ELR (cell line): ENCODE results near the gene NIT2.
"Not testable (repeated sequence)": the region's sequence is repeated elsewhere in the genome, so short reads cannot be mapped to it uniquely, and the experiment has no call there.

ENCODE experiments used
- DNase-seq: peaks from one replicate; pipeline ENCODE4 v3.0.0-alpha.2; 2015; ENCODE audit warnings: low read depth

NIT2 gene

DNA sequence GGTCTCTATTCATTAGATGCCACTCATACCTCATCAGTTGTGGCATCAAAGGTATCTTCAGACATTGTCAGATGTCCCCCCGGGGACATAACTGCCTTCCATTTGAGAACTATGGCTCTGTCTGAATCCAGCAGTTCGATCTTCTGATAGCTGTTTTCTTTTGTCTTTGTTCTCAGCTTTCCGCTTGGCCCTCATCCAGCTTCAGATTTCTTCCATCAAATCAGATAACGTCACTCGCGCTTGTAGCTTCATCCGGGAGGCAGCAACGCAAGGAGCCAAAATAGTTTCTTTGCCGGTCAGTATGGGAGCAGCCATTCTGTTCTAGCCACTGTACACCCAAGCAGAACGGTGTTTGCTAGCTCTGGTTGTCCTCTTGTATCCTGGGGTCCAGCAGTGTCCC, 4.4 kb downstream of the NIT2 start:
- DNase-seq: no peak

DNA sequence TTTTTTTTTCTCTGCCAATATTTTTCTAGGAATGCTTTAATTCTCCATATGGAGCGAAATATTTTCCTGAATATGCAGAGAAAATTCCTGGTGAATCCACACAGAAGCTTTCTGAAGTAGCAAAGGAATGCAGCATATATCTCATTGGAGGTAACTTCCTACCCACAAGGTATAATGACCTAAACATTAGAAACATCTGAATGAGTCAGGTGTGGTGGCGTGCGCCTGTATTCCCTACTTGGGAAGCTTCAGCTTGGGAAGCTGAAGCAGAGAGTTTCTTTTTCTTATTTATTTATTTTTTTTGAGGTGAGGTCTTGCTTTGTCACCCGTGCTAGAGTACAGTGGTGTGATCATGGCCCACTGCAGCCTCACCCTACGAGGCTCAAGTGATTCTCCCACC, 5.2 kb downstream of the NIT2 start:
- DNase-seq: no peak

DNA sequence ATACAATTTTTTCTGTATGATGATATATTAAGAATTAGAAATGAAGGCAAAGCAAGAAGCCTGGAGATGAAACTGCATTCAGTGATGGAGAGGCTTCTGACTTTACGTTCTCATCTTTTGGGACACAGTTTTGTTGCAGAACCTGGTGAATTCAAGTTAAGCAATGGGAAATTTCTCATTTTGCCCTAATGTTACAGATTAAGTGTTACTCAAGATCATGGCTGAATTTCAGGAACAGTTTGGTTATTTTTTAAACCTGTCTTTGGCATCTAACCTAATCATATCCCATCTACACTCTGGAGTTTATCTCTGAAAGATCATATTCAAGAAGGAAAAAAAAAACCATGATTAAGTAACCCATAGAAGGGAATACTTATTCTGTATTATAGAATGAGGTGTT, 6.0 kb downstream of the NIT2 start:
- DNase-seq: no peak

DNA sequence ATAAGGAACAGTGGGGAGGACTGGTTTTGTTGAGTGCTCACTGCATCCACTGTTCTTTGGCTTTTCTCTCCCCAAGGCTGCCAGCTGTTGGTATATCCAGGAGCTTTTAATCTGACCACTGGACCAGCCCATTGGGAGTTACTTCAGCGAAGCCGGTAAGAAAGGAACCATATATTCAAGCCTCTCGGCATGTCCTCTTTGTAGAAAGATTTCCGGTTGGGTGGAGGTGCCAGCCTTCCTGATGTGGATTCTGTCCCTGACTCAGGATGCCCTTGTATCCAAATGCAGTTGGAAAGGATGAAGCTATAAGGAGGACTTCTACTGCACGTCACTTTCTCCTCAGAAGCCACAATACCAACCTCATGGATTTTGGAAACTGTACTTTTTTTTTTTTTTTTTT, 14.2 kb downstream of the NIT2 start:
- no peak for DNase-seq

DNA sequence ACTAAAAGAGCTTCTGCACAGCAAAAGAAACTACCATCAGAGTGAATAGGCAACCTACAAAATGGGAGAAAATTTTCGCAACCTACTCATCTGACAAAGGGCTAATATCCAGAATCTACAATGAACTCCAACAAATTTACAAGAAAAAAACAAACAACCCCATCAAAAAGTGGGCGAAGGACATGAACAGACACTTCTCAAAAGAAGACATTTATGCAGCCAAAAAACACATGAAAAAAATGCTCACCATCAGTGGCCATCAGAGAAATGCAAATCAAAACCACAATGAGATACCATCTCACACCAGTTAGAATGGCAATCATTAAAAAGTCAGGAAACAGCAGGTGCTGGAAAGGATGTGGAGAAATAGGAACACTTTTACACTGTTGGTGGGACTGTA, 17.2 kb downstream of the NIT2 start:
- not testable (repeated sequence) for DNase-seq

DNA sequence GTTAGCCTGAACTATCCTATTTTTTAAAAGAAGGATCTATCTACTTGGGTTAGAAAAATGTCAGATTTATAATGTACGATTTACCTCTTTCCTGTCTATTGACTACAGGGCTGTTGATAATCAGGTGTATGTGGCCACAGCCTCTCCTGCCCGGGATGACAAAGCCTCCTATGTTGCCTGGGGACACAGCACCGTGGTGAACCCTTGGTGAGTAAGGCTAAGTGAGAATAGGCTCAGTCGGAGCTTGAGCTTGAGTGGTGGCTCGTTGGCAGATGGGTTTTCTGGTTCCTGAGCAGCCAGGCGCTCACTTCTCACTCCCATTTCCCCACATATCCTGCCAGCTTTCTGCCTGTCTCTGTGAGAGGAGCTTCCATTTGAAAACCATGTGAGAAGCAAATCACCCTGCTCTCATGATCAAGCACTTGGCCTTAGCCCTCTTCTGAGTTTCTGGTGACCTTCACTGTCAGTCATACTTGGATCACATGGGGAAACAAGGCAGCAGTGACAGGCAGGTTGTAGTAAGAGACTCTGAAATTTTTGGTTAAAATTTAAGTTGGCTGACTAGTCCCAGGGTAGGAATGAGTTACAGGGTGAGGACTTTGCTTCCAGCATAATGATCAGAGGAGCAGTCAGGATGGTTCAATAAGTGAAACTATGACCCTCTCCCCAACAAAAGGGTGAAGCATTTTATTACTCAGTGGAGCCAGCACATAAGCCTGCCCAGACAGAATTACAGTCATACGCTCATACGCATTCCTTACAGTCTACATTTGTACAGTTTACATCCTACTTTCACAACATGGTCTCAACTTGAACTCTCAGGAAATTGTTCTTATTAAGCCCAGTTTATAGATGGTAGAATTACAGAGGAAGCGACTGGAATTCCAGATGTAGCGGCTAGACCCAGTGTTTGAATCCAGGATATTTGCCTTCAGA, 18.0 kb downstream of the NIT2 start:
- no peak for DNase-seq

DNA sequence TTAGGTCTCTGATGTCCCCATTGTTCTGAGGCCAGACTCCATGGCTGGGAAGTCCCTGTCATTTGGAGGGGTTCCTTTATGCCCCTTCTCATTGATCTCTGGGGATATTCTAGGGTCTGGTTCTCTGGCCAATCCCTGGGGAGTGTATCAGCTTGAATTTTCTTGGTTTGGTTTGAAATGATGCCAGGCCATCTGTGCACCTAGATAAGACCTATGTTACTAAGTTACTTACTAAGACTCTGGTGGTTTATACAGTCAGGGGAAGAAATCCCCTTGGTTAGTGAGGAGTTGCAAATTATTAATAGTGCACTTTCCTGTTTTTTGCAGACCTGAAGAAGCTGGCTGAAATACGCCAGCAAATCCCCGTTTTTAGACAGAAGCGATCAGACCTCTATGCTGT, 20.3 kb downstream of the NIT2 start:
- DNase-seq: no peak

DNA sequence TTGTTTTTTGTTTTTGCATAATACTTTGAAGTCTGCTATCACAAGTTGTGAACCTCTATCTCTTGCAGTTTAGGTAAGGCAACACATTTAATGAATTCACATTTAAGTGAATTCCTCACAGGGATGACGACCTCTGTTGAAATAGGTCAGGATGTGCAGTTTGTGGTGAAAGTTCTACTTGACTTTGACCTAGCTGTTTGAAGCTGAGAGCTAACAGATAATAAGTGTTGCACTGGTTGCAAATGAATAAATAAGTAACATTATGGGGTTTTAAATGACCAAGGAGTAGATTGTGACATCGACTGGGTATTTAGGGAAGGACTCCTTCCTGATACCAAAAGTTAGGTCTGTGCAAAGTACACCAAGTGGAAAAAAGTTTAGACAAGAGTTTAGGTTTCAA, 23.9 kb downstream of the NIT2 start:
- no peak for DNase-seq

DNA sequence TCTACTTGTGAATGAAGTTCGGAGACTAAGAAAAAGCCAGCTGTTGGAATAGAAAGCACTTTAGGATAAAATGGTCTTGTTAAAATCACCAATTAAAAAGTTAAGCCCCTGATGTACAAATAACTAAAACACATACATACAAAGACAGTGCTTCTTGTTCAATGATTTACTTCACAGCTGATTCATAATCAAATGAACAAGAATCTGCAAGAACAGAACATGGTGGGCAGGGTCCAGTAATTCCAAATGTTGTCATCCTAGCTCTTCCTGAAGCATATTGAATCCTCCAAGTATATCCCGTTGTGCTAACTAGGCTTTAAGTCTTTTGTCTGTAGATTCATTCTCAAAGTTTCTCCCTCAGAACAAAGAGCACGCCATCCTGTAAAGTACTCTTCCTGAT, 24.5 kb downstream of the NIT2 start:
- no peak for DNase-seq

DNA sequence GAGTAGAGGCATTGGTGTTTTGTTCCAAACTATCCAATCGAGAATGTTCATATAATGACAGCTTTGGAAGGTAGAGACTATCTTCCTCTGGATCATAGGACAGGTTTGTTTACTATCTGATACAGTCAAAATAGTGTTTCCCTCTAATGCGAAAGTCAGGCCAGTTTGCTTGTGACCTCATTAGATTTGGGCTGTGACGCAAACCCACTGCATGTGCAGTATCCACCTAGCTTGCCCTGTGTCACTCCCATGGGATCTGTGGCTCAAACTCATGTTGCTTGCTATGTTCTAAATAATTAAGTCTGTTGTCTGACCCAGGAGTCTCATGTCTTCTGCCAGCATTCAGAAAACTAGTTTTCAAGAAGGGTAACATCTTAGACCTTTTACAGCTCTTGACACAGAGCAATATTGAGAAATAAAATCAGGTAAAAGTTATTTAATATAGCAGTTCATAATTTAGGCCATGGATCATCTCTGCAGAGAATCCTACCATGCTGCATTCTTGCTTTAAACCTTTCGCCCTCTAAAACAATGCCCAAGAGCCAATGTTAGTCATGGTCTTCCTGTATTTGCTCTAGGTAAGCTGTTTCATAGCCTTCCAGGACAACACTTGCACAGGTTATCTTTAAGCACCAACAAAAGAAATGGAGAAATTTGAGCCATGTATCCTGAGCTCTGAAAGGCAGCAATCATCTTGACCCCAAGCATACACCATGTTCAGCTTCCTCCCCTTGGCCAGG, 26.4 kb downstream of the NIT2 start:
- DNase-seq: no peak

DNA sequence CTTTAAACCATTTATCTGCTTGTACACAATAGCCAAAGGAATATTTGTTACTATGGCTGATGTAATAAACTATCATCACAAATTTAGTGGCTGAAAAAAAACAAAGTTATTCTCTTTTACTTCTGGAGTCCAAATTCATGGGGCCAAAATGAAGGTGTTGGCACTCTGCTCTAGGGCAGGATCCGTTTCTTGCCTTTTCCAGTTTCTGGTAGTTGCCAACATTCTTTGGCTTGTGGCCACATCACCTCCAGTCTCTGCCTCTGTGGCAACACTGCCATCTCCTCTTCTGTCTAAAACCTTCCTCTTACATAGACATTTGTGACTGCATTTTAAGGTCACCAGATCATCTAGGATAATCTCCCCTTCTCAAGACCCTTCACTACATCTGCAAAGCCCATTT, 27.3 kb downstream of the NIT2 start:
- no peak for DNase-seq

DNA sequence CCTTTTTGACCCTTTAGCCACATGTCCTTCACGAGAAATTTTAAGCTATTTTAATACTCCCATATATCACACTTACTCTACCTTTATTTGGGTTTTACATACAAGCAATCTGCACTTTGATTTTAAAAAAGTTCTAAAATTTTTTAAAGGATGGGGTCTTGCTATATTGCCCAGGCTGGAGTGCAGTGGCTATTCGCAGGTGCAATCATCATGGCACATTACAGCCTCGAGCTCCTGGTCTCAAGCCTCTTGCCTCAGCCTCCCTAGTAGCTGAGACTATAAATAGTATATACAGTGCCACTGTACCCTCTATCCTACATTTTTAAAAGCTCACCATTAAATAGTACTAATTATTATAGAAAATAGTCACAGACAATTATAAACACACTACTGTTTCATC, 29.9 kb downstream of the NIT2 start:
- no peak for DNase-seq

DNA sequence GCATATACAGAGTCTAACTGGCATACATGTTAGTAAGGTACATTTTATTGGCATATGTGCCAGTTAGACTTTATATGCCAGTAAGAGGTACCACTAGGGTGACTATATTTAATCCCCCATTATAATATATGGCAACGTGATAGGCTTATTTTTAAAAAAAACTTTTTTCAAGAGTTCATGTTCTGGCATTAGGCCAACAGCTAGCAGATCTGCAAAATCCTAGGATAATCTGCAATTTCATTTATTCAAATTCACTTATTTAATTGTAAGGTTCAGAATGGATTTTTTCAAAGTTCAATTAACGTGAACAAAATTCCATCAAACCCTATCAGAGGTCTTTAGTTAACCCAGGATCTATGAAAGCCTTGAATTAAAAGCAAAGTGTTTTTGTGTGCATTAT, 31.9 kb downstream of the NIT2 start:
- DNase-seq: no peak

DNA sequence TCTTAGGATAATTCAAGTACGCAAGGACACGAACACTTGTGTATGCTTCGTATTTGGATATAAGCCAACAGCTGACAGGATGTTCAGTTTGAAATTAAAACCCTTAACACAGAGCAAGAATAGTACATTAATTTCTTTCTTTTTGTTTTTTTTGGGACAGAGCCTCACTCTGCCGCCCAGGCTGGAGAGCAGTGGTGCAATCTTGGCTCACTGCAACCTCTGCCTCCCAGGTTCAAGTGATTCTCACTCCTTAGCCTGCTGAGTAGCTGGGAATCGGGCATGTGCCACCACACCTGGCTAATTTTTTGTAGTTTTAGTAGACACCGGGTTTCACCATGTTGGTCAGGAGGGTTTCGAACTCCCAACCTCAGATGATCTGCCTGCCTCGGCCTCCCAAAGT, 33.9 kb downstream of the NIT2 start:
- no peak for DNase-seq

DNA sequence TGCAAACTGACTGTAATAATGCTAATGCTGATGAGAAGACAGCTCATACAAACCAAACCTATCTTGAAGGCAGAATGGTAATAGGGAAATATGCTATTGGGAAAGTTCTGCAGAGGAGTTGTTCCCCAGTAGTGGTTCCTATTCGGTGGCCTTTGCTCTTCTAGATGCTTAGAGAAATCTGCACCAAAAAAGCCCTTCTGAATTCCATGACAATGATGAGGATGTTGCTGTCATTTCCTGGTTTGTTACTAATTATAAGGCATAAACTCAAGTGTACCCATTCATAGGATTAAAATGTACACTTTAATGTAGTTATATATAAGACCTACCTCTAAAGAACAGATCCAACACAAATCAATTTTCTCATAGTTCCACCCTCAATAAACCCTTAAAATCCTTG, 36.2 kb downstream of the NIT2 start:
- DNase-seq: peak; percentile 62

DNA sequence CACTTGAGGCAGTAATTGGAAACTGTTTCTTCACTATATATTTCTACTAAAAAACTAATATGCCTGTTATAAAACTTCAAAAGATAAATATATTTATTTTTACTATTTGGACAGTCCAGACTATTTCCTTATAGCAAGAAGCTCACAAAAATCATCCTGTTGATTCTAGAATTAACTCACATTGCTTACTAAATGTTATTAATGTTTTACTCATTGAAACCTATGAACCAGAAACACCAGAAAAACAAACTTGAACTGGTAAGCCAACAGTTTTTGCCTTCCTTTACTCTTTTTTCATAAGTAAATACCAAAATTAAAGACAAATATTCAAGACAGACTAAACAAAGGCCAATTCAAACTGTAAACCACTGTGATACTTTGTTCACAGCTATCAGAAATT, 40.0 kb downstream of the NIT2 start:
- no peak for DNase-seq

DNA sequence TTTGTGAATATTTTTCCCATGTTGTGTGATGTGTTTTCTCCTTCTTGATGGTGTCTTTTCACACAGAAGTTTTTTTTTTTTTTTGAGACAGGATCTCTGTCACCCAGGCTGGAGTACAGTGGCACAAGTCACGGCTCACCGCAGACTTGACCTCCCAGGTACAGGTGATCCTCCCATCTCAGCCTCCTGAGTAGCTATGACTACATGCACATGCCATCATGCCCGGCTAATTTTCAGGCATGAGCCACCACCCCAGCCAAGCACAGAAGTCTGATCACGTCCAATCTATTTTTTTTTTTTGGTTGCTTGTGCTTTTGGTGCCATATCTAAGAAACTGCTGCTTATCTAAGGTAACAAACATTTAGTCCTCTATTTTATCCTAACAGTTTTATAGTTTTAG, 41.7 kb downstream of the NIT2 start:
- DNase-seq: no peak

DNA sequence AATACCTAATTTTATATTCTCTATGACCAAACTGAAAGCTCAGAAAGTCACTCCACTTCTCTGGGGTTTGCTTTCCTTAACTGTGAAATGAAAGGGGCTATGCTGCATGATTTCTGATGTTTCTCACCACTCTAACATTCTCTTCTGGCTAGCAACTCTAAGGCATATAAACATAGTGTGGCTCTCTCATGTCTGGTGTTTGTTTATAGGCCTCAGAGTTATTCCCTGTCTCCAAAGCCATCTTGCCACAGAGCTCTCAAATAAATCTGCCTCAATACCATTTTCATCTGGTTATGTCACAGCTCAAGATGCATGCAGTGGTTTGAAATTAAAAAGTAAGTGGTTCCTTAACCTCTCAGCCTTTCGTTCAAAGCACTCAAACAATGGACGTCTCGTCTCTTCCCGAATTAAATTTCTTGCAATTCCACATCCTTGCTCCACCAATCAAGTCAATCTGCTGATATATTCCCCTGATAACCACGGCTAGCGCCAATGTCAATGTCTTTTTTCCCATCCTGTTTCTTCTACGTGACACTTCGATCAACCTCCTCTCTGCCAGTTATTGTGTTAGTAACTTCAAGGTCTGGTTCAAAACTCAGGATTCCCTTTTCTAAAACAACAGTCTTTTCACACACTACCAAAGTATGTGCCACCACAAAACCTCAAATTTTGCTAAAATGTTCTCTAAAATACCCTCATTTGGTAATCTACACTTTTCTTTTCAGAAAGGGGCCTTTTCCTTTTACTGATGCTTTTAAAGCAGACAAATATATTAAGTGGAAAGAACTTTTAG, 50.4 kb downstream of the NIT2 start:
- no peak for DNase-seq

DNA sequence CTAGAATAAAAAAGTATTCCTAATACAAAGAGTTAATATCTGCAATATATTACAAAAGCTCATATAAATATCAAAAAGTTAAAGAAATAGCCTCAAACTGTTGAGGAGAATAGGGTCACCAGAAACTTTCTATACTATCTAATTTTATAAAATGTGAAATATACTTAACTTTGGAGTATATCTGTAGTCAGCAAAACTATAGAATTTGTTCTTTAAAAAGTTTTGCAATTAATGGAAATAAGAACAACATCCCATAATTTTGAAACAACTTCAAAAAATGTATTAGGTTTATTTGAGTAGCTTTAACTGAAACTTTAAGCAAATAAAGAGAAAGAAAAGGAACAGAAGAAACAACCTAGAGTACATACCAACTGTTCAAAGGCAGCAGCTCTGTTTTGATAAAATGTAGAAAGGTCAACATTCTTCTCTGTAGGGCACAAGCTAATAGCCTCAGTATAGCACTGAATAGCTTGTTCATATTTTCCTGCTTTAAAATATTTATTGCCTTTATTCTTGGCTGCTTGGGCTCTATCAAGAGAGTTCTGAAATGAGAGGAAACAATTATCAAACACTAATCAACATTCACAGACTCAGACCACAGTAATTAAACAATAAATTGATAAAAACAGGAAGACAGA, 52.0 kb downstream of the NIT2 start:
- DNase-seq: no peak

DNA sequence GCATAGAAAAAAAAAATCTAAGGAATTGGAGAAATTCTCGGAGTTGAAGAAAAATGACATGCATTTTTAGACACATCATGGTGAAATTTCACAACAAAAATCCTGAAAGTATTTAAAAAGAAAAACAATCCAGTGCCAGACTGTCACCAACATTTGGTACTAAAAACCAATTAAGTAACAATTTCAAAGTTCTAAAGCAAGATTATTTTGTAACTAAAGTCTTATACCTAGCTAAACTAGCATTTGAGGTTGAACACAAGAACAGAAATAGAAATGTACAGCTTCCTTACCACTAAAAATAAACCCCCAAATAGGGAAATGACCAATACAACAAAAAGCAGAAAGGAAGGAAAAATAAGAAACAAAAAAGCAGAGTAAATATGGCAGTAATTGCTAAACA, 54.5 kb downstream of the NIT2 start:
- DNase-seq: no peak

DNA sequence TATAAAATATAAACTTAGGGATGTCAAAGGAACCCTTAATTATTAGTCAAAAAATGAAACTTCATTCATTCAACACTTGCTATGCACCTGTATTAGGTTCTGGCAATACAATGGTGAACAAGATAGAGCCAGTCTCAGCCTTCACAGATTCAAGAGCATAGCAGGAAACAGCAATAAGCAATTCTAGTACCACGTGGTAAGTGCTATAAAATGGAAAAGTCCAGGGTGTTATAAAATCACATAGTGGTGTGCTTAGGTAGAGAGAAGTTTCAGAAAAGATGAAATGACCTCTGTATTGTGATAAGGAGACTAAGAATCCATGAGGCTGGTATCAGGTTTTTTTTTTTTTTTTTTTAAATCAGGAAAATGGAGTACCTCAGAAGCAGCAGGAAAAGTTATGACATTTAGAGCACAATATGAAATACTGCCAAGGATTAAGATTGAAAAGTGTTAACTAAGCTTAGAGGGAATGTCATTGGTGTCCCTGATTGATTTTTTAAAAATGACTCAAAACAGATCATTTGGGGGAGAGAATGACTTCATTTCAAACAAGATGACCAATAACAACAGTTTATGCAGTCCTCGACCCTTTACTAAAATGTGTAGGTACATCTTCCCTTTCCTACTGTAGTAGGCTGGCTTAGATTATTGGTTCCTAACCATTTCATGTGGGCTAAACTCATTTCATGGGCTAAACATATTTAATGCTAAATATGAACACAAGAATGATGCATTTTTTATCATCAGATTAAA, 61.3 kb downstream of the NIT2 start:
- no peak for DNase-seq

DNA sequence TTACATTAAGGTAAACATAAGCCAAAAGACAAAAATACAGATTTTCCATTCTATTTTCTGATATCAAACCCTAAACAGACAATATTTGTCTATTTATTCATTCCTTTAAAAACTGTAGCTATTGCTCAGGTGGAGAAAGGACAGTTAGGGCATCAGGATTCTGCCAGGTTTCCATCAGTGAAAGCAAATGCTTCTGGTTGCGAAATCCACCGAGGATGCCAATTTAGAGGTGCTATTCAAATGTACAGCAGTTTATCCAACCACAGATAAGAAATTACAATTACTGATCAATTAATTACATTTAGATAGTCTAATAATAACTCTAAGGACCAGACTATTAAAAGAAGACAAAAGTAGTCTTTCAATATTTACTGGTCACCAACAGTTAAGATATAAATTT, 62.4 kb downstream of the NIT2 start:
- DNase-seq: no peak
